Smooth muscle cell (in vitro differentiated cells): Measurements from ENCODE around the gene LPP. TPM values are rescaled to one million over a fixed set of nuclear protein-coding genes. Genes with fewer than 3 reads are reported as not detected.

Source experiments
- DNase-seq: peaks from one replicate; lab custom pipeline; 2025; ENCODE audit not compliant: unreplicated experiment; lab: John Stamatoyannopoulos, UW
- H2AFZ ChIP-seq: fragments of 200-600 bp; sonication (generic); 2 replicates; pipeline ENCODE4 v1.6.0; 2016; ENCODE audit warnings: antibody characterized with exemption, low read depth, mild to moderate bottlenecking
- H3F3A ChIP-seq: fragments of 200-600 bp; sonication (generic); 2 replicates; pipeline ENCODE4 v1.6.0; 2017; ENCODE audit warnings: antibody characterized with exemption, low read depth
- H3K27ac ChIP-seq: fragments of 200-600 bp; sonication (generic); 2 replicates; pipeline ENCODE4 v1.5.1; 2016; ENCODE audit warnings: low read depth, mild to moderate bottlenecking
- H3K27me3 ChIP-seq: fragments of 200-600 bp; sonication (generic); 2 replicates; pipeline ENCODE4 v1.6.1; 2016; ENCODE audit warnings: low read depth, mild to moderate bottlenecking
- H3K36me3 ChIP-seq: fragments of 200-600 bp; sonication (generic); 2 replicates; pipeline ENCODE4 v1.5.1; 2016; ENCODE audit warnings: low read depth
- H3K4me1 ChIP-seq: fragments of 200-600 bp; sonication (generic); 2 replicates; pipeline ENCODE4 v1.5.1; 2016; ENCODE audit warnings: low read depth
- H3K4me2 ChIP-seq: fragments of 200-600 bp; sonication (generic); 2 replicates; pipeline ENCODE4 v1.6.0; 2016; ENCODE audit warnings: mild to moderate bottlenecking
- H3K4me3 ChIP-seq: fragments of 200-600 bp; sonication (generic); 2 replicates; pipeline ENCODE4 v1.5.1; 2016; ENCODE audit warnings: mild to moderate bottlenecking
- H3K79me2 ChIP-seq: fragments of 200-600 bp; sonication (generic); 2 replicates; pipeline ENCODE4 v1.6.0; 2016; ENCODE audit warnings: low read depth, mild to moderate bottlenecking
- H3K9ac ChIP-seq: fragments of 200-600 bp; sonication (generic); 2 replicates; pipeline ENCODE4 v1.6.0; 2016; ENCODE audit warnings: low read depth
- H3K9me3 ChIP-seq: fragments of 200-600 bp; sonication (generic); replicated peaks from 2 replicates; pipeline ENCODE4 v1.5.1; 2016; ENCODE audit warnings: low read depth
- H4K20me1 ChIP-seq: fragments of 200-600 bp; sonication (generic); 2 replicates; pipeline ENCODE4 v1.6.0; 2016; ENCODE audit warnings: low read depth
- CTCF ChIP-seq: fragments of 200-600 bp; sonication (generic); IDR thresholded peaks from 2 replicates; pipeline ENCODE4 v1.5.1; 2017; ENCODE audit warnings: borderline replicate concordance, mild to moderate bottlenecking, antibody characterized with exemption; ENCODE audit not compliant: insufficient read depth, poor library complexity, severe bottlenecking
- WGBS: methylation state at CpG from one replicate; pipeline ENCODE4 v1.1.7; 2016; ENCODE audit warnings: low lambda C conversion rate; 5-methylcytosine and 5-hydroxymethylcytosine counted together
- polyA plus RNA-seq: library from polyadenylated mRNA; unstranded; fragments of >200 nt; fragmentation: Nextera tagmentation; extraction: Ambion mirVana; gene quantifications from 2 replicates; pipeline ENCODE4 v1.2.1, GENCODE V29; 2016
- total RNA-seq: library from RNA; depleted of rRNA; stranded (reverse); fragments of >200 nt; gene quantifications from 2 replicates; pipeline ENCODE4 v1.2.3, GENCODE V29; 2014

LPP gene
- total and polyA plus RNA-seq, 2 experiments from 2014 or later: 42.3 to 128 TPM

- Histone ChIP-seq H3K9me3 (no peaks in the 10 kb centered on the region), H3K4me2 (no peak overlapping the region), H4K20me1 (no peaks in the 10 kb centered on the region), H3K9ac (no peak overlapping the region), H3K36me3 (no peaks in the 10 kb centered on the region), H3K27ac (peak overlapping the region; percentile 95), H3K27me3 (no peaks in the 10 kb centered on the region), H2AFZ (no peak overlapping the region), H3K4me3 (no peak overlapping the region), H3K79me2 (no peaks in the 10 kb centered on the region), H3F3A (no peaks in the 10 kb centered on the region), H3K4me1 (no peaks in the 10 kb centered on the region)
- DNase-seq: no peak
- no peak for TF ChIP-seq CTCF
- WGBS: 29% methylated on average over 1 of the region's 1 CpG
Observed at GRCh38 chr3:188134079-188134478, 19.9 kb upstream of the LPP start.

GRCh38 chr3:188134856-188135255 lies 19.1 kb upstream of the LPP start:
- Histone ChIP-seq H3K4me2 (no peak overlapping the region), H3K79me2 (no peaks in the 10 kb centered on the region), H4K20me1 (no peaks in the 10 kb centered on the region), H3K4me1 (no peaks in the 10 kb centered on the region), H3K9me3 (no peaks in the 10 kb centered on the region), H3F3A (no peaks in the 10 kb centered on the region), H3K27me3 (no peaks in the 10 kb centered on the region), H3K27ac (no peak overlapping the region), H3K4me3 (no peak overlapping the region), H3K9ac (no peak overlapping the region), H3K36me3 (no peaks in the 10 kb centered on the region), H2AFZ (no peak overlapping the region)
- DNase-seq: no peak
- WGBS: 100% methylated on average over 1 of the region's 1 CpG
- TF ChIP-seq CTCF: no peak

DNA sequence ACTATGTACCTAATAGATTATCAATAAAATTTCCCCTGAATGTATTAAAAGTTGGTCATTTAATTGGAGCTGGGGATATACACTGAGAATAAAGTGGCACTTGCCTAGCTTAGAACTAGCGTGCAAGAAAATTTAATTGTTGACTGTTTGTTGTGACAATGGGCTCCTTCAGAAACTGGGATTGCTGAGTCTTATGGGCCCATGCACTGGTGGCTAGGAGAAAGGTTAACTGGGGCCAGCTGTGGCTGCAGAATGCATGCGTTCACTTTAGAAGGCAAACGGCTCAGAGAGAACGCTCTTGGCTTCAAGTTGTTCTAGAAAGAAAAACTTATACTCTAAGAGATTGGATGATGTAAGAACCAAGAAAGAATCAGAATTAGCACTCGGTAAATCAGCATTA lies 18.7 kb upstream of the LPP start:
- Histone ChIP-seq H3K9ac (no peak overlapping the region), H3K4me3 (no peak overlapping the region), H3K27ac (no peak overlapping the region), H2AFZ (no peak overlapping the region), H3K36me3 (no peaks in the 10 kb centered on the region), H4K20me1 (no peaks in the 10 kb centered on the region), H3F3A (no peaks in the 10 kb centered on the region), H3K9me3 (no peaks in the 10 kb centered on the region), H3K79me2 (no peaks in the 10 kb centered on the region), H3K4me1 (no peaks in the 10 kb centered on the region), H3K27me3 (no peaks in the 10 kb centered on the region), H3K4me2 (no peak overlapping the region)
- WGBS: 76% methylated on average over 5 of the region's 5 CpGs
- TF ChIP-seq CTCF: no peak
- no peak for DNase-seq

GRCh38 chr3:188137051-188137450 lies 16.9 kb upstream of the LPP start:
- Histone ChIP-seq H3K27ac (no peak overlapping the region), H2AFZ (no peak overlapping the region), H3K4me3 (no peak overlapping the region), H3F3A (no peaks in the 10 kb centered on the region), H3K9ac (no peak overlapping the region), H3K4me2 (peak overlapping the region; percentile 29), H4K20me1 (no peaks in the 10 kb centered on the region), H3K36me3 (no peaks in the 10 kb centered on the region), H3K4me1 (no peaks in the 10 kb centered on the region), H3K9me3 (no peaks in the 10 kb centered on the region), H3K79me2 (no peaks in the 10 kb centered on the region), H3K27me3 (no peaks in the 10 kb centered on the region)
- no peak for DNase-seq
- no peak for TF ChIP-seq CTCF
- WGBS: 30% methylated on average over 1 of the region's 1 CpG
